Astrocyte of the cerebellum (primary cell): ENCODE measurements around the gene MRPS26.

Experiments used
- DNase-seq: peaks from one replicate; pipeline ENCODE4 v3.0.0-alpha.2; 2011; ENCODE audit warnings: low read depth
- H3K4me3 ChIP-seq: 2 replicates; pipeline ENCODE4 v1.5.1; 2011; ENCODE audit warnings: mild to moderate bottlenecking, low read depth, low read length, moderate library complexity
- CTCF ChIP-seq: IDR thresholded peaks from 2 replicates; pipeline ENCODE4 v1.5.1; 2012; ENCODE audit warnings: low read length, low read depth, moderate library complexity, mild to moderate bottlenecking; ENCODE audit errors: missing control alignments
- in situ Hi-C: cut with HindIII; loops from 2 replicates; pipeline ENCODE4 v1.10.0; 2017; ENCODE audit warnings: low sequenced_read_pairs

MRPS26 gene

GRCh38 chr20:3045816-3046676 is at the start of gene MRPS26:
Gene MRPS26, plus strand, starts transcription at chr20:3046052. Its CDS starts 17 bp downstream, at chr20:3046069.
- peak; percentile 31 for DNase-seq

GRCh38 chr20:2998728-2999127 is 47.1 kb upstream of the MRPS26 start:
- DNase-seq = no peak
- TF ChIP-seq CTCF = no peak
- in situ Hi-C loops = no loop called here
- no peak overlapping the region for H3K4me3 ChIP-seq

More at GRCh38 chr20:3045816-3046676, at the start of gene MRPS26:
- no peak for TF ChIP-seq CTCF
- H3K4me3 ChIP-seq = peak within 1 kb of the TSS; percentile 81
- in situ Hi-C loops = no loop called here

- no peak for TF ChIP-seq CTCF
- in situ Hi-C loops = no loop called here
- H3K4me3 ChIP-seq = no peak overlapping the region
- no peak for DNase-seq
Measured at GRCh38 chr20:3000852-3001523, 44.9 kb upstream of the MRPS26 start.

GRCh38 chr20:3003416-3003815 is 42.4 kb upstream of the MRPS26 start:
- no peak overlapping the region for H3K4me3 ChIP-seq
- DNase-seq = no peak
- TF ChIP-seq CTCF = no peak
- in situ Hi-C loops = no loop called here

- in situ Hi-C loops = no loop called here
- peak; percentile 76 for DNase-seq
- no peak overlapping the region for H3K4me3 ChIP-seq
- TF ChIP-seq CTCF = no peak
Measured at GRCh38 chr20:3010985-3011723, 34.7 kb upstream of the MRPS26 start.

- no peak overlapping the region for H3K4me3 ChIP-seq
- in situ Hi-C loops = no loop called here
- DNase-seq = no peak
- TF ChIP-seq CTCF = no peak
Measured at GRCh38 chr20:3011752-3012151, 34.1 kb upstream of the MRPS26 start.
